ENCODE measurements around the gene SULT1A3.
"Not testable (repeated sequence)": the region's sequence is repeated elsewhere in the genome, so short reads cannot be mapped to it uniquely, and the experiment has no call there.

Gene SULT1A3

GRCh38 chr16:30199049-30199448 lies at the start of gene SULT1A3:
Gene SULT1A3, plus strand, starts transcription at chr16:30199255. Its CDS starts 1,474 bp downstream, at chr16:30200729.
- DNase-seq (ENCODE audit: low spot score): not testable (repeated sequence)

- no peak for DNase-seq (ENCODE audit: low spot score)
Observed at GRCh38 chr16:30151091-30151490, 48.0 kb upstream of the SULT1A3 start.

- no peak for DNase-seq (ENCODE audit: low spot score)
Observed at GRCh38 chr16:30152517-30152916, 46.5 kb upstream of the SULT1A3 start.

- no peak for DNase-seq (ENCODE audit: low spot score)
Observed at GRCh38 chr16:30155188-30155587, 43.9 kb upstream of the SULT1A3 start.

- DNase-seq (ENCODE audit: low spot score): no peak
Observed at GRCh38 chr16:30157214-30157613, 41.8 kb upstream of the SULT1A3 start.

GRCh38 chr16:30163538-30163937 lies 35.5 kb upstream of the SULT1A3 start:
- no peak for DNase-seq (ENCODE audit: low spot score)

- DNase-seq (ENCODE audit: low spot score): peak; percentile 17
Observed at GRCh38 chr16:30166202-30166902, 32.7 kb upstream of the SULT1A3 start.

- DNase-seq (ENCODE audit: low spot score): not testable (repeated sequence)
Observed at GRCh38 chr16:30168746-30169145, 30.3 kb upstream of the SULT1A3 start.

- DNase-seq (ENCODE audit: low spot score): not testable (repeated sequence)
Observed at GRCh38 chr16:30169416-30169815, 29.6 kb upstream of the SULT1A3 start.

GRCh38 chr16:30170145-30170544 lies 28.9 kb upstream of the SULT1A3 start:
- DNase-seq (ENCODE audit: low spot score): not testable (repeated sequence)

GRCh38 chr16:30173054-30173453 lies 26.0 kb upstream of the SULT1A3 start:
- no peak for DNase-seq (ENCODE audit: low spot score)

- DNase-seq (ENCODE audit: low spot score): not testable (repeated sequence)
Observed at GRCh38 chr16:30176876-30177275, 22.2 kb upstream of the SULT1A3 start.

GRCh38 chr16:30179195-30179594 lies 19.9 kb upstream of the SULT1A3 start:
- DNase-seq (ENCODE audit: low spot score): no peak

- DNase-seq (ENCODE audit: low spot score): no peak
Observed at GRCh38 chr16:30179931-30180330, 19.1 kb upstream of the SULT1A3 start.

GRCh38 chr16:30180741-30181140 lies 18.3 kb upstream of the SULT1A3 start:
- DNase-seq (ENCODE audit: low spot score): no peak

- peak; percentile 77 for DNase-seq (ENCODE audit: low spot score)
Observed at GRCh38 chr16:30183233-30184095, 15.6 kb upstream of the SULT1A3 start, which contains the start of gene CORO1A. Gene CORO1A, plus strand, starts transcription at chr16:30183602. Its CDS starts 1,608 bp downstream, at chr16:30185210.

GRCh38 chr16:30184096-30184890 lies 14.8 kb upstream of the SULT1A3 start:
- DNase-seq (ENCODE audit: low spot score): peak; percentile 83

GRCh38 chr16:30184891-30185682 lies 14.0 kb upstream of the SULT1A3 start:
- no peak for DNase-seq (ENCODE audit: low spot score)

GRCh38 chr16:30185683-30186421 lies 13.2 kb upstream of the SULT1A3 start:
- DNase-seq (ENCODE audit: low spot score): peak; percentile 90

GRCh38 chr16:30186444-30186781 lies 12.6 kb upstream of the SULT1A3 start:
- DNase-seq (ENCODE audit: low spot score): peak; percentile 8

Data from CD4-positive, alpha-beta T cell treated with Interleukin-2 at 100 ng/mL for 4 hours (primary cell).